H9 (cell line): ENCODE data around the gene PJA2. TPM values are rescaled to one million over a fixed set of nuclear protein-coding genes. Genes with fewer than 3 reads are reported as not detected.
A peak's percentile ranks its signal among the peaks of the same experiment; 100 is the strongest.

Experiments used
- DNase-seq: peaks from one replicate; pipeline ENCODE4 v3.0.0-alpha.2; 2017
- H2AFZ ChIP-seq: one replicate; pipeline ENCODE4 v1.6.1; 2013; ENCODE audit warnings: mild to moderate bottlenecking, low read length, control low read depth, moderate library complexity
- H2AK5ac ChIP-seq: 2 replicates; pipeline ENCODE4 v1.6.1; 2013; ENCODE audit warnings: low read length, control low read depth, mixed read lengths; ENCODE audit not compliant: insufficient read length
- H2BK120ac ChIP-seq: one replicate; pipeline ENCODE4 v1.6.1; 2013; ENCODE audit warnings: low read depth, mild to moderate bottlenecking, low read length, control low read depth, inconsistent platforms; ENCODE audit not compliant: poor library complexity, severe bottlenecking
- H2BK12ac ChIP-seq: 2 replicates; pipeline ENCODE4 v1.6.1; 2013; ENCODE audit warnings: low read length, control low read depth, mixed read lengths, low read depth; ENCODE audit not compliant: insufficient read length
- H2BK15ac ChIP-seq: 2 replicates; pipeline ENCODE4 v1.6.1; 2013; ENCODE audit warnings: low read depth, low read length, control low read depth
- H2BK20ac ChIP-seq: one replicate; pipeline ENCODE4 v1.6.1; 2013; ENCODE audit warnings: low read depth, mild to moderate bottlenecking, low read length, control low read depth, inconsistent platforms; ENCODE audit not compliant: poor library complexity, severe bottlenecking
- H2BK5ac ChIP-seq: 2 replicates; pipeline ENCODE4 v1.6.1; 2013; ENCODE audit warnings: low read length, control low read depth, mixed read lengths; ENCODE audit not compliant: insufficient read length
- H3K14ac ChIP-seq: 2 replicates; pipeline ENCODE4 v1.6.1; 2013; ENCODE audit warnings: low read length, control low read depth; ENCODE audit not compliant: insufficient read depth
- H3K18ac ChIP-seq: 2 replicates; pipeline ENCODE4 v1.6.1; 2013; ENCODE audit warnings: low read depth, mild to moderate bottlenecking, mixed read lengths, low read length, control low read depth; ENCODE audit not compliant: insufficient read length
- H3K23ac ChIP-seq: 2 replicates; pipeline ENCODE4 v1.6.1; 2013; ENCODE audit warnings: low read length, control low read depth, mixed read lengths, low read depth; ENCODE audit not compliant: insufficient read length
- H3K23me2 ChIP-seq: 2 replicates; pipeline ENCODE4 v1.6.1; 2013; ENCODE audit warnings: low read depth, mild to moderate bottlenecking, mixed read lengths, low read length, control low read depth; ENCODE audit not compliant: insufficient read length, poor library complexity, severe bottlenecking
- H3K27ac ChIP-seq: 2 replicates; pipeline ENCODE4 v1.5.1; 2013; ENCODE audit warnings: low read length, control low read depth, mixed read lengths, low read depth; ENCODE audit not compliant: insufficient read length
- H3K27me3 ChIP-seq: 2 replicates; pipeline ENCODE4 v1.6.1; 2013; ENCODE audit warnings: low read length, control low read depth, inconsistent platforms; ENCODE audit not compliant: insufficient read depth
- H3K4ac ChIP-seq: 2 replicates; pipeline ENCODE4 v1.6.1; 2013; ENCODE audit warnings: low read depth, mild to moderate bottlenecking, control low read depth, inconsistent platforms, low read length, moderate library complexity
- H3K4me1 ChIP-seq: 2 replicates; pipeline ENCODE4 v1.6.1; 2013; ENCODE audit warnings: low read length, control low read depth, inconsistent platforms; ENCODE audit not compliant: insufficient read depth
- H3K4me2 ChIP-seq: 2 replicates; pipeline ENCODE4 v1.6.1; 2013; ENCODE audit warnings: low read length, control low read depth, mixed read lengths; ENCODE audit not compliant: insufficient read length, insufficient read depth
- H3K56ac ChIP-seq: 2 replicates; pipeline ENCODE4 v1.6.1; 2013; ENCODE audit warnings: low read depth, mild to moderate bottlenecking, mixed read lengths, low read length, control low read depth; ENCODE audit not compliant: insufficient read length
- H3K79me1 ChIP-seq: 2 replicates; pipeline ENCODE4 v1.6.1; 2013; ENCODE audit warnings: low read depth, mild to moderate bottlenecking, moderate library complexity, low read length, control low read depth, inconsistent platforms; ENCODE audit not compliant: insufficient read depth, poor library complexity, severe bottlenecking
- H3K79me2 ChIP-seq: 2 replicates; pipeline ENCODE4 v1.6.1; 2013; ENCODE audit warnings: low read length, control low read depth, inconsistent platforms; ENCODE audit not compliant: insufficient read depth
- H3K9ac ChIP-seq: 2 replicates; pipeline ENCODE4 v1.6.1; 2013; ENCODE audit warnings: low read length, control low read depth, mixed read lengths; ENCODE audit not compliant: insufficient read length; ENCODE audit errors: extremely low read depth
- H3K9me3 ChIP-seq: one replicate; pipeline ENCODE4 v1.6.1; 2013; ENCODE audit warnings: low read depth, low read length, inconsistent platforms; ENCODE audit not compliant: control insufficient read depth
- H3T11ph ChIP-seq: one replicate; pipeline ENCODE4 v1.6.1; 2013; ENCODE audit warnings: mild to moderate bottlenecking, low read length, control low read depth, inconsistent platforms
- H4K20me1 ChIP-seq: one replicate; pipeline ENCODE4 v1.6.1; 2013; ENCODE audit not compliant: control insufficient read depth, insufficient read length, insufficient read depth
- H4K5ac ChIP-seq: 2 replicates; pipeline ENCODE4 v1.6.1; 2013; ENCODE audit warnings: low read depth, mild to moderate bottlenecking, mixed read lengths, low read length, control low read depth; ENCODE audit not compliant: insufficient read length
- H4K8ac ChIP-seq: replicated peaks from 2 replicates; pipeline ENCODE4 v1.6.1; 2013; ENCODE audit warnings: low read length, control low read depth, mixed read lengths, low read depth; ENCODE audit not compliant: insufficient read length
- H4K91ac ChIP-seq: 2 replicates; pipeline ENCODE4 v1.6.1; 2013; ENCODE audit warnings: low read depth, mild to moderate bottlenecking, moderate library complexity, mixed read lengths, low read length, control low read depth; ENCODE audit not compliant: insufficient read length
- H3K27ac Mint-ChIP-seq, 3 experiments: 2 replicates in 2 of 3; 3 replicates in 1 of 3; pipeline ENCODE4 v1.8.0; 2020 to 2021; ENCODE audit warnings: mixed read lengths in 3 of 3, mild to moderate bottlenecking in 1 of 3, moderate library complexity in 1 of 3
- H3K27me3 Mint-ChIP-seq: 2 replicates; pipeline ENCODE4 v1.8.0; 2021; ENCODE audit warnings: low read depth, mild to moderate bottlenecking, moderate library complexity, mixed read lengths
- H3K36me3 Mint-ChIP-seq, 3 experiments: 2 replicates in 2 of 3; 3 replicates in 1 of 3; pipeline ENCODE4 v1.8.0; 2020 to 2021; ENCODE audit warnings: low read depth in 3 of 3, mixed read lengths in 3 of 3; ENCODE audit not compliant: insufficient read depth in 1 of 3
- H3K4me1 Mint-ChIP-seq, 2 experiments: 2 replicates each; pipeline ENCODE4 v1.8.0; 2020; ENCODE audit warnings: mixed read lengths in 2 of 2
- H3K4me3 Mint-ChIP-seq, 2 experiments: 2 replicates in 1 of 2; 3 replicates in 1 of 2; pipeline ENCODE4 v1.8.0; 2020 to 2021; ENCODE audit warnings: mild to moderate bottlenecking in 2 of 2, mixed read lengths in 2 of 2, moderate library complexity in 1 of 2
- H3K9me3 Mint-ChIP-seq, 2 experiments: 2 replicates in 1 of 2; 3 replicates in 1 of 2; pipeline ENCODE4 v1.8.0; 2020; ENCODE audit warnings: mild to moderate bottlenecking in 2 of 2, mixed read lengths in 2 of 2, moderate library complexity in 1 of 2
- CTCF ChIP-seq: fragments of 200-600 bp; sonication (generic); conservative IDR thresholded peaks from 3 replicates; pipeline ENCODE4 v1.8.0; 2021; ENCODE audit warnings: antibody characterized with exemption, mild to moderate bottlenecking
- WGBS: extraction: QIAGEN DNeasy Blood & Tissue Kit; methylation state at CpG from one replicate; pipeline ENCODE4 v1.1.7; 2013; ENCODE audit warnings: missing lambda C conversion rate, low lambda C conversion rate, mixed read lengths; ENCODE audit not compliant: insufficient read length; ENCODE audit errors: extremely low coverage; 5-methylcytosine and 5-hydroxymethylcytosine counted together
- total RNA-seq: library from RNA; stranded (reverse); gene quantifications from 2 replicates; pipeline ENCODE4 v1.2.1, GENCODE V29; 2021

PJA2 gene
- total RNA-seq, 1 experiment from 2014 or later = 41.5 TPM

- Histone ChIP-seq H3K23ac (no peak overlapping the region), H2BK120ac (no peak overlapping the region), H2BK15ac (no peak overlapping the region), H3K4me2 (no peak overlapping the region), H4K91ac (no peak overlapping the region), H4K20me1 (no peaks in the 10 kb centered on the region), H3K56ac (no peak overlapping the region), H2AK5ac (no peak overlapping the region), H3K9ac (no peak overlapping the region), H3K23me2 (no peaks in the 10 kb centered on the region), H3T11ph (no peak overlapping the region), H4K5ac (no peak overlapping the region), H3K79me2 (no peaks in the 10 kb centered on the region), H3K79me1 (no peaks in the 10 kb centered on the region), H4K8ac (no peak overlapping the region), H3K18ac (no peak overlapping the region), H2BK5ac (no peak overlapping the region), H2AFZ (no peak overlapping the region), H3K4ac (no peak overlapping the region), H3K27ac (no peak overlapping the region), H2BK12ac (no peak overlapping the region), H2BK20ac (no peak overlapping the region), H3K14ac (no peak overlapping the region), H3K4me1 (no peaks in the 10 kb centered on the region), H3K27me3 (no peaks in the 10 kb centered on the region), H3K9me3 (no peaks in the 10 kb centered on the region)
- no peak overlapping the region; a peak in 1 of 5 replicates for H3K4me3 Mint-ChIP-seq
- no peak for DNase-seq
- 0 out of 4 replicates have a peak, but pooled peaks cover 0 to 4% of the 10 kb centered on the region in 2 experiments for H3K4me1 Mint-ChIP-seq
- no peak for TF ChIP-seq CTCF
- no peaks in the 10 kb centered on the region for H3K27me3 Mint-ChIP-seq
- H3K9me3 Mint-ChIP-seq = no peaks in the 10 kb centered on the region
- peaks cover 0 to 2% (median 0%) of the 10 kb centered on the region in 3 experiments; a peak in 1 of 7 replicates for H3K36me3 Mint-ChIP-seq
- WGBS = no CpG with 5 or more reads among the region's 7 CpGs
- peak overlapping the region in 2 of 3 experiments; percentile 32 to 68; a peak in 3 of 7 replicates for H3K27ac Mint-ChIP-seq
Measured at GRCh38 chr5:109324351-109324750, 85.4 kb downstream of the PJA2 start.
